Stimulated activated naive CD8-positive, alpha-beta T cell treated with anti-CD3 and anti-CD28 coated beads, Interleukin-15, Interleukin-2, amounts not matched to agents 100 ng/mL and 50 ng/mL, for 24 hours (primary cell): Measurements from ENCODE around the gene ITGB6.

Experiments used
- H3K27ac Mint-ChIP-seq: one replicate; pipeline ENCODE4 v1.8.0; 2021; ENCODE audit warnings: mild to moderate bottlenecking, mixed read lengths
- H3K27me3 Mint-ChIP-seq: one replicate; pipeline ENCODE4 v1.8.0; 2021; ENCODE audit warnings: mixed read lengths
- H3K36me3 Mint-ChIP-seq: one replicate; pipeline ENCODE4 v1.8.0; 2021; ENCODE audit warnings: low read depth, mixed read lengths
- H3K4me1 Mint-ChIP-seq: one replicate; pipeline ENCODE4 v1.8.0; 2021; ENCODE audit warnings: low read depth, mixed read lengths
- H3K4me3 Mint-ChIP-seq: one replicate; pipeline ENCODE4 v1.8.0; 2021; ENCODE audit warnings: mild to moderate bottlenecking, mixed read lengths
- H3K9me3 Mint-ChIP-seq: one replicate; pipeline ENCODE4 v1.8.0; 2021; ENCODE audit warnings: mixed read lengths

The ITGB6 gene

GRCh38 chr2:160055726-160056108 lies 144.4 kb downstream of the ITGB6 start:
- H3K27me3 Mint-ChIP-seq, result peaks cover 41% of the 10 kb centered on the region
- no peaks in the 10 kb centered on the region for H3K36me3 Mint-ChIP-seq
- H3K4me3 Mint-ChIP-seq, result no peak overlapping the region

GRCh38 chr2:160054984-160055725 lies 144.9 kb downstream of the ITGB6 start:
- Mint-ChIP-seq H3K27me3 (peaks cover 35% of the 10 kb centered on the region), H3K36me3 (no peaks in the 10 kb centered on the region), H3K9me3 (no peaks in the 10 kb centered on the region), H3K4me3 (no peak overlapping the region), H3K4me1 (no peaks in the 10 kb centered on the region), H3K27ac (no peak overlapping the region)

More at GRCh38 chr2:160055726-160056108, 144.4 kb downstream of the ITGB6 start:
- Mint-ChIP-seq H3K9me3 (no peaks in the 10 kb centered on the region), H3K4me1 (no peaks in the 10 kb centered on the region), H3K27ac (no peak overlapping the region)

- H3K36me3 Mint-ChIP-seq, result no peaks in the 10 kb centered on the region
- no peak overlapping the region for H3K27ac Mint-ChIP-seq
- H3K27me3 Mint-ChIP-seq, result peaks cover 26% of the 10 kb centered on the region
- H3K4me3 Mint-ChIP-seq, result no peak overlapping the region
- H3K4me1 Mint-ChIP-seq, result no peaks in the 10 kb centered on the region
- no peaks in the 10 kb centered on the region for H3K9me3 Mint-ChIP-seq
Observed at GRCh38 chr2:160053946-160054345, 146.1 kb downstream of the ITGB6 start.

- H3K4me1 Mint-ChIP-seq, result no peaks in the 10 kb centered on the region
- peaks cover 19% of the 10 kb centered on the region for H3K27me3 Mint-ChIP-seq
- no peaks in the 10 kb centered on the region for H3K36me3 Mint-ChIP-seq
Observed at GRCh38 chr2:160052531-160052930, 147.5 kb downstream of the ITGB6 start.

GRCh38 chr2:160051371-160051800 lies 148.7 kb downstream of the ITGB6 start:
- Mint-ChIP-seq H3K36me3 (no peaks in the 10 kb centered on the region), H3K27me3 (peaks cover 19% of the 10 kb centered on the region), H3K4me3 (no peak overlapping the region), H3K9me3 (no peaks in the 10 kb centered on the region), H3K27ac (no peak overlapping the region), H3K4me1 (no peaks in the 10 kb centered on the region)

More at GRCh38 chr2:160052531-160052930, 147.5 kb downstream of the ITGB6 start:
- Mint-ChIP-seq H3K27ac (no peak overlapping the region), H3K4me3 (no peak overlapping the region), H3K9me3 (no peaks in the 10 kb centered on the region)

GRCh38 chr2:160050147-160050546 lies 149.9 kb downstream of the ITGB6 start:
- H3K36me3 Mint-ChIP-seq, result no peaks in the 10 kb centered on the region
- peaks cover 14% of the 10 kb centered on the region for H3K27me3 Mint-ChIP-seq
- H3K27ac Mint-ChIP-seq, result no peak overlapping the region
- no peak overlapping the region for H3K4me3 Mint-ChIP-seq
- no peaks in the 10 kb centered on the region for H3K4me1 Mint-ChIP-seq
- H3K9me3 Mint-ChIP-seq, result no peaks in the 10 kb centered on the region
